Caco-2 (cell line): ENCODE results near the gene TTC39B. TPM values are rescaled to one million over a fixed set of nuclear protein-coding genes. Genes with fewer than 3 reads are reported as not detected.

ENCODE experiments used
- BruUV-seq: library from RNA; stranded (reverse); fragments of 400-500 nt; replicated peaks from 2 replicates; lab custom pipeline; 2021; lab: Mats Ljungman, UMichigan
- CTCF ChIA-PET: fragments of 300-600 bp; sonication (Branson Sonifier 250); formaldehyde crosslinking; loops from one replicate; lab custom pipeline; 2022; ENCODE audit warnings: antibody characterized with exemption; lab: Charles Lee
- POLR2A ChIA-PET: fragments of 300-600 bp; sonication (Branson Sonifier 250); formaldehyde crosslinking; loops from one replicate; lab custom pipeline; 2022; ENCODE audit warnings: antibody characterized with exemption; lab: Charles Lee
- DNase-seq, 2 experiments: peaks; one replicate each; pipeline versions ENCODE4 v3.0.0 to v3.0.0-alpha.2; 2020 to 2022
- H3K27me3 ChIP-seq: replicated peaks from 2 replicates; pipeline ENCODE4 v1.6.0; 2011; ENCODE audit warnings: low read length; ENCODE audit not compliant: control insufficient read depth, insufficient read depth
- H3K36me3 ChIP-seq: 2 replicates; pipeline ENCODE4 v1.5.1; 2011; ENCODE audit warnings: low read length; ENCODE audit not compliant: control insufficient read depth, insufficient read depth
- H3K4me1 ChIP-seq: fragments of 250-450 bp; sonication (Bioruptor Pico); 2 replicates; pipeline ENCODE4 v1.5.1; 2020; ENCODE audit warnings: mild to moderate bottlenecking
- H3K4me3 ChIP-seq: 2 replicates; pipeline ENCODE4 v1.5.1; 2011; ENCODE audit warnings: low read depth, mild to moderate bottlenecking, control low read depth, low read length
- H3K9me3 ChIP-seq: fragments of 250-450 bp; sonication (Bioruptor Pico); 2 replicates; pipeline ENCODE4 v1.5.1; 2020; ENCODE audit warnings: mild to moderate bottlenecking, moderate library complexity
- H3K27ac Mint-ChIP-seq: one replicate; pipeline ENCODE4 v1.8.0; 2022; ENCODE audit warnings: mixed read lengths; ENCODE audit not compliant: unreplicated experiment
- H3K27me3 Mint-ChIP-seq: one replicate; pipeline ENCODE4 v1.8.0; 2022; ENCODE audit warnings: mixed read lengths; ENCODE audit not compliant: insufficient read depth, unreplicated experiment
- H3K36me3 Mint-ChIP-seq: one replicate; pipeline ENCODE4 v1.8.0; 2022; ENCODE audit warnings: mild to moderate bottlenecking, mixed read lengths; ENCODE audit not compliant: insufficient read depth, unreplicated experiment
- H3K4me1 Mint-ChIP-seq: one replicate; pipeline ENCODE4 v1.8.0; 2022; ENCODE audit warnings: low read depth, mixed read lengths; ENCODE audit not compliant: unreplicated experiment
- H3K4me3 Mint-ChIP-seq: one replicate; pipeline ENCODE4 v1.8.0; 2022; ENCODE audit warnings: mild to moderate bottlenecking, moderate library complexity, mixed read lengths; ENCODE audit not compliant: unreplicated experiment
- H3K9me3 Mint-ChIP-seq: one replicate; pipeline ENCODE4 v1.8.0; 2022; ENCODE audit warnings: mixed read lengths; ENCODE audit not compliant: unreplicated experiment
- CTCF ChIP-seq, 2 experiments: fragments of 200-600 bp in 1 of 2; IDR thresholded peaks; 1 replicate in 1 of 2; 2 replicates in 1 of 2; pipeline versions ENCODE4 v1.5.1 to v1.8.0; 2011 to 2022; ENCODE audit warnings: antibody characterized with exemption in 1 of 2, control low read depth in 1 of 2, inconsistent platforms in 1 of 2, low read depth in 1 of 2, low read length in 1 of 2, mild to moderate bottlenecking in 1 of 2, moderate library complexity in 1 of 2; ENCODE audit not compliant: insufficient read depth in 1 of 2, severe bottlenecking in 1 of 2, unreplicated experiment in 1 of 2
- intact Hi-C: fragments of 100-400 bp; cut with micrococcal nuclease; formaldehyde crosslinking; loops from one replicate; pipeline ENCODE4 v1.10.0; 2022; ENCODE audit not compliant: unreplicated experiment
- total RNA-seq: library from RNA; stranded (reverse); gene quantifications from 2 replicates; pipeline ENCODE4 v1.2.3, GENCODE V29; 2022

Gene TTC39B
- total RNA-seq, 1 experiment from 2014 or later: 6.9 TPM

DNA sequence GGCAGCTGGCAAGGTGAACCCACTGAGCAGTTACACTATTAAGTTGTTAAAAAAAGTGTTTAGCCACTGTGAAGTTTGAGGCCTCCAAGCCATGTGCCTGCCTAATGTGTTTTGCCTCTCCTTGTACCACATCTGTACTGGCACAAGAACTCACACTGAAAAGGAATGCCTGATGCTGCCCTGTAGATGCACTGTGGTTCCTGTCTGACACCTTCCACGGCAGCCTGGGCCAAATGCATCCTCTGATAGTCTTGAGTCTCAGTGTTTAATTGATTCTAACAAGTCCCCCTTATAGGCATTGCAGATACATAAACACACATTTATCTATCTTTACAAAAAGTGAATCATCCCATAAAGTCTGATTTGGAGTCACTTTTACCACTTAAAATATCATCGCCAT lies 169.9 kb downstream of the TTC39B start:
- no peaks in the 10 kb centered on the region for H3K9me3 Mint-ChIP-seq
- no peaks in the 10 kb centered on the region for H3K4me1 ChIP-seq
- no peak overlapping the region for H3K4me3 ChIP-seq
- H3K4me1 Mint-ChIP-seq: no peaks in the 10 kb centered on the region
- H3K9me3 ChIP-seq: no peaks in the 10 kb centered on the region
- intact Hi-C loops: loop anchor here (10.0 kb wide), 1 partner anchor 672 kb away; no protein-coding TSS in a partner anchor
- peaks cover under 1% of the 10 kb centered on the region for H3K27me3 Mint-ChIP-seq
- no peaks in the 10 kb centered on the region for H3K27me3 ChIP-seq
- H3K27ac Mint-ChIP-seq: no peak overlapping the region
- CTCF ChIA-PET: no interaction called here
- H3K36me3 ChIP-seq: no peaks in the 10 kb centered on the region
- POLR2A ChIA-PET: no interaction called here
- no peak overlapping the region for H3K4me3 Mint-ChIP-seq
- no peak for DNase-seq
- no peaks in the 10 kb centered on the region for H3K36me3 Mint-ChIP-seq
- BruUV-seq: no TSS peak
- no peak for TF ChIP-seq CTCF (IDR thresholded peaks at IDR 0.05; ENCODE audit: insufficient read depth in 1 of 2, low read depth in 1 of 2, low read length in 1 of 2, severe bottlenecking in 1 of 2, unreplicated experiment in 1 of 2)

- no peaks in the 10 kb centered on the region for H3K27me3 ChIP-seq
- TF ChIP-seq CTCF (IDR thresholded peaks at IDR 0.05; ENCODE audit: insufficient read depth in 1 of 2, low read depth in 1 of 2, low read length in 1 of 2, severe bottlenecking in 1 of 2, unreplicated experiment in 1 of 2): no peak
- no peaks in the 10 kb centered on the region for H3K4me1 Mint-ChIP-seq
- H3K27ac Mint-ChIP-seq: no peak overlapping the region
- no peaks in the 10 kb centered on the region for H3K36me3 ChIP-seq
- no peak for DNase-seq
- BruUV-seq: no TSS peak
- H3K4me3 Mint-ChIP-seq: no peak overlapping the region
- intact Hi-C loops: loop anchor here (10.0 kb wide), 1 partner anchor 672 kb away; no protein-coding TSS in a partner anchor
- H3K4me3 ChIP-seq: no peak overlapping the region
- no peaks in the 10 kb centered on the region for H3K27me3 Mint-ChIP-seq
- POLR2A ChIA-PET: no interaction called here
- H3K36me3 Mint-ChIP-seq: no peaks in the 10 kb centered on the region
- no peaks in the 10 kb centered on the region for H3K4me1 ChIP-seq
- CTCF ChIA-PET: interaction anchor here (2.0 kb wide), 1 partner anchor 33 kb away, joined by 11 read pairs; no protein-coding TSS in a partner anchor
- no peaks in the 10 kb centered on the region for H3K9me3 ChIP-seq
- no peaks in the 10 kb centered on the region for H3K9me3 Mint-ChIP-seq
These were observed 170.4 kb downstream of the TTC39B start for GRCh38 chr9:15136646-15137045.

- H3K36me3 Mint-ChIP-seq: no peaks in the 10 kb centered on the region
- ChIA-PET POLR2A (interaction anchor here (0.6 kb wide), 2 partner anchors 16 to 223 kb away, joined by 3 to 5 read pairs; no protein-coding TSS in a partner anchor), CTCF (interaction anchor here (0.6 to 2.0 kb wide), 7 partner anchors 13 to 548 kb away, joined by 3 to 11 read pairs (median 4); no protein-coding TSS in a partner anchor)
- peak; percentile 51 to 63 for DNase-seq
- Histone ChIP-seq H3K9me3 (no peaks in the 10 kb centered on the region), H3K4me1 (no peaks in the 10 kb centered on the region), H3K36me3 (no peaks in the 10 kb centered on the region), H3K4me3 (peak overlapping the region; percentile 24), H3K27me3 (no peaks in the 10 kb centered on the region)
- H3K4me1 Mint-ChIP-seq: no peaks in the 10 kb centered on the region
- no TSS peak for BruUV-seq
- no peaks in the 10 kb centered on the region for H3K27me3 Mint-ChIP-seq
- peak overlapping the region; percentile 64 for H3K4me3 Mint-ChIP-seq
- intact Hi-C loops: loop anchor here (1.0 to 10.0 kb wide), 5 partner anchors 31 to 670 kb away; no protein-coding TSS in a partner anchor
- TF ChIP-seq CTCF (IDR thresholded peaks at IDR 0.05; ENCODE audit: insufficient read depth in 1 of 2, low read depth in 1 of 2, low read length in 1 of 2, severe bottlenecking in 1 of 2, unreplicated experiment in 1 of 2): peak; percentile 61 to 71
- peak overlapping the region; percentile 27 for H3K27ac Mint-ChIP-seq
- no peaks in the 10 kb centered on the region for H3K9me3 Mint-ChIP-seq
These were observed 171.7 kb downstream of the TTC39B start for GRCh38 chr9:15135164-15135792.
